UCSD-AML1 (cell line): ENCODE measurements around the gene SECTM1.

ENCODE experiments used
- DNase-seq: peaks from one replicate; lab custom pipeline; 2025; ENCODE audit not compliant: unreplicated experiment; lab: John Stamatoyannopoulos, UW

Gene SECTM1

DNA sequence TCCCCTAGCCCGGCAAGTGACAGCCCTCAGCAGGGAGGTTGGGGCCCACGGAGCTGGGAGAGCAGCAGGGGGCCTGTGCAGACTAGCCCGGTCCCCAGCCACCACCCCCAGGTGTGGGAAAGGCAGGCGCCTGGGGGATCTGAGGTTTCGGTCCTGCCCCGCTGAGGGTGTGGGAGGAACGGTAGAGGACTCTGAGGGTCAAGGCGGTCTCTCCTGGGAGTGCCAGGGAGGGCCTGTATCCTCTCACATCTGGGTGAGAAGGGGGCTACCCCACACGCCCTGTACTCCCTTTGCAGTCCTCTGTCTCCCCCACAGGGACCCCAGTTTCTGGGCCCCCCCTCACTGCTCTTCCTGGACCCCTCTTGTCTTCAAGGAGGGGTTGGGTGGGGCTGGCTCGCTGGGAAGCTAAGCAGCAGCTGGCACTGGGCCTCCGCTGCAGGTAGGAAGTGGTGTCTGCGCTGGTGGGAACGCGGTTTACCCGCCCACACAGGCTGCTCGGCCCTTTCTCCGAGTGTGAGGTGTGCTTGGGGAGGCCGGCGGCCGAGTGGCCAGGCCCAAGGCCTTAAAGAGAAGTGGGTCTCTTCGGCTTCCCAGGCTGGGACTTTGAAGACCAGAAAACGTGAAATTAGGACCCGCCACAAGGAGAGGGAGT lies 31.5 kb downstream of the SECTM1 start:
- peak; percentile 45 for DNase-seq

DNA sequence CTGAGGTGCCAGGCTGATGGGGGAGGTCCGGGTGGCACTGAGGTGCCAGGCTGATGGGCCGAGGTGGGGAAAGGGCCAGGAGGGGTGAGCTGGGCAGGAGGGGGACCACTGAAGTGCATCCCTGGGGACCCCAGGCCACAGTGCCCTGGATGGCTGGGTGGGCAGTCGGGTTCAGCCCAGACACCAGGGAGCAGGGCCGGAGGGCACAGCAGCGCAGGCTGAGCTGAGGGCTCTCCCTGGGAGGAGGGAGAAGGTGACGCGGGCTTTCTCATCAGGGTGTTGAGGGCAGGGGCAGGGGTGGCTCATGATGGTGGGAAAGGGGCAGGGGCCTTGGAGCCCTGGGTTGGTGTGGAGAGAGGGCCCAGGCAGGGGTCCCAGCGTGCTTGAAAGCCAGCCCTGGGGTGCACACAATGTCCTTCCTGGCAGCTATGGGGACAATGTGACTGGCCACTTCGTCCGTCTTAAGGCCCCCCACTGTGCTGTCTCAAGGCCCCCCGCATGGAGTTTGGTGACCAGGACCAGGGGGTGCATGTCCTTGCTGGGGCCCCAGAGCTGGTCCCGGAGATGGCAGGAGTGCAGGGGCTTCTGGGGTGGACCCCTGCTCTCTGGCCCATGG lies 32.2 kb downstream of the SECTM1 start:
- no peak for DNase-seq

DNA sequence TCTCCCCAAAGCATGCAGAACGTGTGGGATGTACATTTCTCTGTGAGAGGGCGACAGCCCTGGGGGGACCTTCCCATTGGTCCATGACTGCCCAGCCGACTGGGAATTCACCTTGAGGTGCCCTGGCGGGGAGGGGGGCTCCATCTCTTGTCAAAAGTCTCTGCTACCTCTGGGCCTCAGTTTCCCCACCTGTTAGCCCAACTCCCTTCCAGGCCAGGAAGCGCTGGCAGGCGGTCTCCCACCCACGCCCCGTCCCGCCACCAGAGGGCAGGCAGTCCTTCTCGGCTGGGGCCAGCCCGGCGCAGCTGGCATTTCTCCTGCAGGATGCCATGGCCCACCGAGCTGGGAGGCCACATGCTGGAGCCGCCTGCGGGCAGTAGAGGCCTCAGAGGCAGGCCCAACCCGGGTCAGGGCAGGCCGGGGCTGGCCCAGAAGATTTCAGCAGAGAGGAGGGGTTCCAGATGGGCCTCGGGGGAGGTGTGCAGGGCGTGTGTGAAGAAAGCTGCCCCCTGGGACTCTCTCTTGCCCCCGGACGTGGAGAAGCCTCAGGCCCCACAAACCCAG lies 32.8 kb downstream of the SECTM1 start:
- DNase-seq = peak; percentile 76

DNA sequence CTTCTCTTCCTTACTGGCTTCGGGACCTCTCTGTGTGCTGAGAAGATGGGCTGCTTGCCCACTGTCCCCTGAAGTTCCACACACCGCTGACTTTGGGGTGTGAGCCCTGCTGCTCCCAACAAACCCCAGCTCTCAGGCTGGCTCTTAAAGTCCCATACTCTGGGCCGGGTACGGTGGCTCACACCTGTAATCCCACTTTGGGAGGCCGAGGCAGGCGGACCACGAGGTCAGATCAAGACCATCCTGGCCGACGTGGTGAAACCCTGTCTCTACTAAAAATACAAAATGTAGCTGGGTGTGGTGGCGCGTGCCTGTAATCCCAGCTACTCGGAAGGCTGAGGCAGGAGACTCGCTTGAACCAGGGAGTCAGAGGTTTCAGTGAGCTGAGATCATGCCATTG lies 33.3 kb downstream of the SECTM1 start:
- no peak for DNase-seq

DNA sequence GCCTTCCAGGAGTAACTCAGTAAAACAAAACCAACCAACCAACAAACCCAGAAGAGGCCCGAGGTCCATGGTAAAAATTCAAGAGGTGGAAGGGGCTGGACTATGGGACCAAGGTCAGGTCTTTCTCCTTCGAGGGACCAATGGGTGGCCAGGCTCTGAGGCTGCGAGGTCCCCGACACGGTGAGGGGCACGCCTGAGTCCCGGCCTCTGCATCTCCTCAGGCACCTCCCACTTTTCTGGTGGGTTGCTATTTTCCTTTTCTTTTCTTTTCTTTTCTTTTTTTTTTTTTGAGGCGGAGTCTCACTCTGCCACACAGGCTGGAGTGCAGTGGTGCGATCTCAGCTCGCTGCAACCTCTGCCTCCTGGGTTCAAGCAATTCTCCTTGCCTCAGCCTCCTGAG lies 34.1 kb downstream of the SECTM1 start:
- DNase-seq = no peak

DNA sequence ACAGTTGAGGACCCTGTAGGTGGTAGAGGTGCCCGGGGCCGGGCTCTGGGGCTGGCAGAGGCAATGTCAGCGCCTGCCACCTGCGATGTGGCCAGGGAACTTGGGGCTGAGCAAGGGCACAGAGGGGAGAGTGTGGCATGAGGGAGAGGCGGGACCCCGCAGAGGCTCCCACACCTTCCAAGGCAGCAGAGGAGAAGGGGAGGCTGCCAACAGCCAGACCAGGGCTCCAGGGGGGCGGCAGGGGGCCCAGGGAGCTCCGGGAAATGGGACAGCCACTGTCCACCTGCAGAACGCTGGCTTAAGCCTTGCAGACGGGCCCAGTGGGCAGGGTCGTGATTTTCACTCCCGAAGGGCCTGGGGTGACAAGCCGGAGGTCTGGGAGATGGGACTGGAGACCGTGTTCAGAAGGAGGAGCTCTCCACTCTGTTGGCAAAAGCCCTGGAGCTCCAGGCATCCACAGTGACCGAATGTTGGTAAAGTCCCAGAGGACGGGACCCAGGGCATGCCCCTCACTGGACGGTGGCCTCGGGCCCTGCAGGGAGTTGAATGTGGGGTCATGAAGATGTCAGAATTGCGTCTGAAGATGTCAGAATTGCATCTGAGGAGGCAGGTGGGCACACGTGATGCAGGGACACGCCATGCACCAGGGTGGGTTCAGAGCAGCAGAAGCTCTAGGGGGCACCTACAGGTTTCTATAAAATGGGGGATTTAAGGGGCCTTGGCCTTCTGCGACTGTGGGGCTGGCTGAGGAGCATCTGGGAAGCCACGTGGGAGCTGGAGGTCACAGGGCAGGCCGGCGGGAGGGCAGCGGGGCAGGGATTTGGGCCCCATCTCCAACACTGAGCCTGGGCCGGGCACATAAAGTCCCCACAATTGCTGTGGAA lies 34.8 kb downstream of the SECTM1 start:
- DNase-seq = no peak

DNA sequence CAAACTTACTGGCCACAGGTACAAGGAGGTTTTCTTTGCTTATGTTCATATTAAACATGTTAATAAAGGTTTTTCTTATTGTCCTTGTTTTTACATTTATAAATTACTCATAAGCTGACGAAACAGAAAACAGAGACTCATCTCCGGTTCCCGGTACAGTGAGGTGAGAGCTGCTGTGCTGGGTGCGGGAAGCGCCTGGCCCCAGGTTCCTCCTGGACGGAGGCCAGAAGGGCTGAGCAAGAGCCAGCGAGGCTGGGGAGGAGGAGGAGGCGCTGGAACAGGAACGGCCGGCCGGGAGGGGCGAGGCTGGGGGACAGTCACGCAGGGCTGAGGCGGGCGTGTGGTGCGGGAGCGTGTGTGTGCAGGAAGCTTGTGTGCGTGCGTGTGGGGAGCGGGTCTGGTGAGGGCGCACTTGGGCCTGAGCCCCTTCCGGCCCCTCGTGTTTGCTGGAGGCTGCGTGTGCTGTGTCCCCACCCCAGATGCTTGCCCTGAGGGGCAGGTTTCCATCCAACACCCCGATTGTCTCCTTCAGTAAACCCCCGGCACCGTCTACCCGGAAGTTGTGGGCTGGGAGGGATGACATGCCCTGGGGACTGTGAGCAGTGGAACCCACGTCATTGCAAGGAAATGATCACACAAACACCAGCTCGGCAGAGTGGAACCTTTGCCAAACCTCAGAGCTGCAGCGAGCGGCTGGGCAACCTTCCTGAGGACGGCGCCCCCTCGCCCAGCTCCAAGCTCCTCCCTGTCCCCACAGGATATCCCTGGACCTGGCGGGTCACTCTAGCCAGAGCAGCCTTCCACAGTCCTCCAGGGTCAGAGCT lies 35.6 kb downstream of the SECTM1 start:
- peak; percentile 82 for DNase-seq

DNA sequence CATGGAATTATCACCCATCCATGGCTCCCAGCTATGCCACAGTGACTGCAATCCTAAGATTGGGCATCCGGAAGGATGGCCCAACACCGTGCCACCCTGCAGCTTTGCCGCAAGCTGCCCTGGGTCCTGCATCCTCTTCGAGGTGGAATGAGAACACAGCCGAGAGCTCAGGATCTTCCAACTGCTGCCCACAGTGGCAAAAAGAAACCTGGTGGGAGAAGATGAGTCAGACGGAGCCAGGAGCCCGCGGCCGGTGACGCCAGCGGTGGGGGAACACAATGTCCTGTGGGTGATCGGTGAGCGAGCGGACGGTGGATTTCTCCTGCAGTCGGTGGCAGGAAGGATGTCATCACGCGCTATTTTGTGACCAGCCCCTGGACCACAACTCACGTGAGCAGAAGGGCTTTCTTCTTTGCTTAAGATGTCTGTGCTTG lies 36.3 kb downstream of the SECTM1 start:
- DNase-seq = peak; percentile 52

DNA sequence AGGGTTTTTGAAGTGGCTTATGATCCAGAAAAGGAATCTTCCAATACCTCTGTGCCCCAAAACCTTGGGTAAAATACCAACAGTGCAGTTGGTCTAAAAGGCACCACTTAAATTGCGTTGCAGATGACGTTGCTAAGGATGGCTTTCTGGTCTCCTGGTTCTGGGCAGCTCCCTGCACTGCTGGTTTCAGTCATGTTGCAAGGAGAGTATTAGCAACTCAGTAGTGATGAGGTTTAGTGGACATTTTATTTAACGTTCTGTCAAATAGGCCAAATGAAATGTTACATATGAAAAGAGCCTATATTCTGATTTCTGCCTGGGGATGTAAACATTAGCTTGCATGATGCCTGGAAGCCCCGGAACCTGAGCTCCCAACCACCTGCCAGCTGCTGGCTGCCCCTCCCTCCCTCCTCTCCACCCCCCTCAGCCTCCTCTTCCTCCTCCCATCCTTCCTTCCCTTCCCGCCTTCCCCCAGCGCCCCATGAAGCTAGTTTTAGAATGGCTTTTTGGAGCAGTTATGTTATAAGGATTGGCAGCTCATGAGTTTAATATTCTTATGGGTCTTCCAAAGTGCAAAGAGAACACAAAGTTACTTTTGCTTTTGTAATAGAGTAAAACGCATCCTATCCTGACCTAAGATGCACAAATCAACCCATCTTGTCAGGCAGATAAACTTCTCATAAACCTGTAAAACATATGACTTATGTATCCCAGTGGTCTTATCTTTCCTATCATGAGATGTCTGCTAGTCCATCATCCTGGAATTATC lies 36.9 kb downstream of the SECTM1 start:
- DNase-seq = no peak

DNA sequence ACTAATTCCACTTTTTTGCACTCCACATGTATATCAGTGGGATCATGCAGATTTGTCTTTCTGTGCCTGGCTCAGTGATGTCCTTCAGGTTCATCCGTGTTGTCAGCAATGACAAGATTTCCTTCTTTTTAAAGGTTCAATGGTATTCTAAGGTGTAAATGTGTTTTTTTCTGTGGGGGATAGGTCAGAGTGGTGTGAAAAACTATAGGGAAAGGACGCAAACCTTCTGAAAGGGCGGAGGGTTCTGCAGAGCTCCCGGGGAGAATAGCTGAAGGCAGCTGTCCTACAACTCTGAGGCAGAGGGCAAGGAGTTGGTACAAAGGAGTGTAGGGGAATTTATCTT lies 38.1 kb downstream of the SECTM1 start:
- DNase-seq = no peak

DNA sequence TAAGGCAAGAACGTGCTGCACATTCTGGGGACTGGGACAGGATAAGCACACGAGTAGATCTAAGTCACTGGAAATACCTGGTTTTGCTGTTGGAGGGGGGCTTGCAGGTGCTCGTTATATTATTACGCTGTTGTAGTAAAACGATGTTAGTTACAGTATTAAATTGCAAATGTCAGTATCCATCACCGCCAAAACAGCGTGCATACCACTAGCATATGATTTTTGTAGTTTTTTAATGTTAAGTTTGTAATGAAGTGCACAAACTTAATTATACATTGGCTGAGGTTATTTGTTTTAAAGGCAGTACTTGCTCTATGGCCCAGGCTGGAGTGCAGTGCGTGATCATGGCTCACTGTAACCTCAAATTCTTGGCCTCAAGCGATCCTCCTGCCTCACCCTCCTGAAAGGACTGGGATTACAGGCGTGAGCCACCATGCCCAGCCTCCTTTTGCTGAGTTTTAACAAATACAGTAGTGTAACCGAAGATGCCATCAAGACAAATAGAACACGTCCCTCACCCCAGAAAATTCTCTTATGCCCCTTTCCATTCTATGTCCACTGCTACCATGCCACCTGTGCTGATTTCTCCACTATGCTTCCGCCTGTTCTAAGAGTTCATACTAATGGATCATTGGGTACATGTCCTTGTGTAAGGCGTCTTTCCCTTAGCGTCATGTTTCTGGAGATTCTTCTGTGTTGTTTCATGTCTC lies 39.3 kb downstream of the SECTM1 start:
- DNase-seq = no peak

DNA sequence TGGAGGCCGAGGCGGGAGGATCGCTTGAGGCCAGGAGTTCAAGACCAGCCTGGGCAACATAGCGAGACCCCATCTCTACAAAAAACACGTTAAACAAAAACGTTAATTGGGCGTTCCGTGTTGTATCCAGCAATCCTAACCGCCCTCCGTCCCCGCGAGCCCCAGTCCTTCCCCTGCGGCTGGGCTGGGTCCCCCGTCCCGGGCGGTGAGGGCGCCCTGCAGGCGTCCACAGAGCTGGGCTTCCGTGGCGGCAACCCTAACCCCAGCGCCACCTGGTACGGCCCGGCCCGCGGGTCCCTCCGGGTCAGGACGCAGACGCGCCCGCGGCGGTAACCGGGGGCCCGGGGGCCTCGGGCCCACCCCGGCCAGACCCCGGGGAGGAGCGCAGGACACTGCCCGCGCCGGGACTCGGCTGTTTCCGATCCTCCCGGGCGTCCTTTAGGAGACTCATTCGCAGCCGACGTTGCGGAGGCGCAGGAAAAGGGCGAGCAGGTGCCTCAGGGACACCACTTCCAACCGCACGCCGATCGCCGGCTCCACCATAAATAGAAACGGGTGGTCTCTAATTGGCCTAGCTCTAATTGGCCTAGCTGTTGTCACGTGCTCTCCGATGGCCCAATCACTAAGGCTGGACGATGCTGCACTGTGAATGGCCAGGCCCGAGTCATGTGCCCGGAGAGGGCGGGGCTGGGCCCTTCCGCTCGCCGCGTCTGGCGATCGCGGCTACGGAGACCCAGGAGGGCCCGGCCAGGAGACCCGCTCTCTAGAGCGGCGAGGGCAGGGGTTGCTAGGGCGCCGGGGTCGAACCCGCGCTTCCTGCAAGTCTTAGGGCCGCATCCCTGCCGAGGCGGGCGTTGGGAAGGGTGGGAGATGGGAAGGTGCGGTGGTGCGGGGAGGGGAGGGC lies 41.1 kb downstream of the SECTM1 start:
- DNase-seq = peak; percentile 95

DNA sequence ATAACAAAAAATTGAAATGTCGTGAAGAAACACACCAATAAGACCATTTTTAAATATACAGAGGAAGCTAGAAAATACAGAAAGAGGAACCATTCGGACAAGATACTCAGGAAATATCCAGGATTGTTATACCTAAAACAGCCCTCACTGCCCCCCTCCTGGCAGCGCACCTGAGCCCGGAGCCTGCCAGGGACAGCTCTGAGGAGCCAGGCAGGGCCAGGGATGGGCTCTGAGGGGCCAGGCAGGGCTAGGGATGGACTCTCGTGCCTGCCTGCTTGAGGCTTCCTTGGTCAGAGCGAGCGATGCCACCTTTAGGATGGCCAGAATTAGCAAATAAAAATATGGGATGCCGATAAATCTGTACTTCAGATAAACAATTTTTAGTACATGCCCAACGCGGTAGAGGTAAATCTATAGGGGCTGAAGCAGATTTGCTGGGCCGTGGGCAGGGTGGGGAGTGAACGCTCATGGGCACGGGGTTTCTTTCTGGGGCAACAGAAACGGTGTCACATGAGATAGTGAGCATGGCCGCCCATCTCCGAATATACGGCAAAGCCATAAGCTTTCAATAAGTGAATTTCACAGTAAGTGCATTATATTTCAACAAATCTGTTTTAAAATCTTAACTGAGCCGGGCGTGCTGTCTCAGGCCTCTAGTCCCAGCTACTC lies 41.9 kb downstream of the SECTM1 start:
- no peak for DNase-seq

DNA sequence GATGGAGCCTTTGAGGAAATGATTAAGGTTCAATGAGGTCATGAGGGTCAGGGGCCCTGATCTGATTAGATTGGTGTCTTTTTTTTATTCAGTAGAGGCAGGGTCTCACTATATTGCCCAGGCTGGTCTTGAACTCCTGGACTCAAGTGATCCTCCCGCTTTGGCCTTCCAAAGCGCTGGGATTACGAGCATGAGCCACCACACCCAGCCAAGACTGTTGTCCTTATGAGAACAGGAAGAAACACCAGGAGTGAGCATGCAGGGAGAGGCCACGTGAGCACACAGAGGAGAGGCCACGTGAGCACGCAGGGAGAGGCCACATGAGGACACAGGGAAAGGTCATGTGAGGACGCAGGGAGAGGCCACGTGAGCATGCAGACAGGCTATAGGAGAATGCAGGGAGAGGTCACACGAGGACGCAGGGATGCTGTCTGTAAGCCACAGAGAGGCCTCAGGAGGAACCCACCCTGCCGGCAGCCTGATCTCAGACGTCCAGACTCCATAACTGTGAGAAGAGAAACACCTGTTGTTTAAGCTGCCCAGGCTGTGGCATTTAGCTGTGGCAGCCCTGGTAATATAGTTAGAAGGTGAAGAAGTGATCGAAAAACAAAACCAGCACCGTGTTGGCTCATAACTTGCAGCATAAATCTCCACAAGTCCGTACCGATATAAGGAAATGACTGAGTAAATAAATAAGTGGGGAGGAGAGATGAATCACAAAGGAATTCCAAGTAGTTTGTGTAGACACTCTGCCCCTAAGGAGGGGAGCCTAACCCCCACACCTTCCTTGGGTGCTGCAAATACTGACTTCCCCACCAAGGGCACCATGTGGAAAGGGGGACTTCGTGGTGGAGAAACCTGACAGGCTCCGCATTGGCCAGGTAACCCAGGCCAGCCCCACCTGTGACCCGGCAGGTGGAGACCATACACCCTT lies 45.4 kb downstream of the SECTM1 start:
- DNase-seq = no peak

DNA sequence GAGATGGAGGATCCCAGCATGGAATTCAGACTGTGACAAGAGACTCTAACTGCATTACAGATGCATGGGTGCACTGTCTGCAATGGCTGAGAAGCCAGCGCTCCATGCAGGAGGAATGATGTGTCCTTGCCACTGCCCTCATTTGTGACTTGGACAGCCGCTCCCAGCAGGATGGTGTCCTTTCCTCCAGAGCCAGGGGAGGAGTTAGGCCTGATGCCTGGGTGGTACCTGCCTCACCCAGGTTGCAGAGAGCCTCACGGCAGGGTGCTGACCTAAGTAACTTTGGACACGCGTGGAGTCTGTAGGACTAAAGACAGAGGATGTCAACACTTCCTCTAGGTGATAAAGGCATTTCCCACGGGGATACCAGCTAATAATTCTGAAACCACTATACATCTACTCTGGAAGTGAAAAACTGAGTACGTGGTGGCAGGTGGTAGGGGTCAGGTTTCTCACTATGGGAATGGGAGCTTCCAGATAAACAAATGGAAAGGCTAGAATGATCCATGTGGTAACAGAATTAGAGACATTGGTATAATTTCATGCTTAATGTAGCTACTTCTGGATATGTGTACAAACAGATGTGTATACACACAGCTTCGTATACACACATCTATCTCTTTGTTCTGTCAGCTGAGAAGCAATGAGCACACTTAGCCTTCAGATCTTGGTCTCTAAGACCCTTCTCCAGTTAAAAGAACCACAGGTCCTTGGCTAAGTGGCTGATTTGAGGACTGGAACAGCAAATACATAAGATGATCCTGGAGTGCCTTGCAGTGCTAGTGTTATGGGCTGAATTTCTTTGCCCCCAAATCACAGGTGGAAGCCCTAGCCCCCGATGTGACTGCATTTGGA lies 46.3 kb downstream of the SECTM1 start:
- DNase-seq = no peak

DNA sequence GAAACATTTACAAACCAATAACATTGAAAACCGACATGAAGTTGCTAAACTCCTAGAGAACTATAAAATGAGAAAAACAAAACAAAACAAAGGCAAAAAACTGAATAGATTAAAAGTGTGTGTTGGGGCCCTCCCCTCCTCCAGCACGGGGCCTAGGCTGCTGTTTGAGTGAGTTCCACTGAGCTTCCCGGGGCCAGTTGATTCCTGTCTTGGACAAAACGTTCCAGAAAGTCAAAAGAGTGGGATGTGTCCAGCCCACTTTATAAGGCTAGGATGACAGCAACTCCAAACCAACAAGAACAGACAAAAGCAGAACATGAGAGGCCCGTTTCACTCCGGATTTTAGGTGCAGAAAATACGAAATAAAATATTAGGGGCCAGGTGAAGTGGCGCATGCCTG lies 48.4 kb downstream of the SECTM1 start:
- DNase-seq = no peak
